HepG2 (cell line): Measurements from ENCODE around the gene THAP10.

ENCODE experiments used
- BHLHE40 ChIP-seq: IDR thresholded peaks from 2 replicates; pipeline ENCODE4 v1.6.1; 2011; ENCODE audit warnings: low read length, improper control_type of control experiment
- HNF4G ChIP-seq, 2 experiments: sonication (generic) in 1 of 2; formaldehyde crosslinking in 1 of 2; IDR thresholded peaks; 2 replicates each; pipeline versions ENCODE4 v1.4.0 to v1.6.1; 2011 to 2020; ENCODE audit warnings: borderline replicate concordance in 2 of 2, low read depth in 2 of 2, mild to moderate bottlenecking in 2 of 2, low read length in 1 of 2, missing genetic modification reagents in 1 of 2, moderate library complexity in 1 of 2
- MYNN ChIP-seq: sonication (generic); formaldehyde crosslinking; IDR thresholded peaks from 2 replicates; pipeline ENCODE4 v1.4.0; 2020; ENCODE audit warnings: mild to moderate bottlenecking, low read depth, missing genetic modification reagents
- NR0B2 ChIP-seq: sonication (generic); formaldehyde crosslinking; IDR thresholded peaks from 2 replicates; pipeline ENCODE4 v1.4.0; 2020; ENCODE audit warnings: mild to moderate bottlenecking, missing genetic modification reagents
- PAX8 ChIP-seq: sonication (generic); formaldehyde crosslinking; IDR thresholded peaks from 2 replicates; pipeline ENCODE4 v1.8.0; 2022; ENCODE audit warnings: mild to moderate bottlenecking, missing genetic modification reagents, borderline replicate concordance
- POLR2AphosphoS5 ChIP-seq: IDR thresholded peaks from 2 replicates; pipeline ENCODE4 v1.6.1; 2012; ENCODE audit warnings: low read depth, low read length
- SMAD1 ChIP-seq: sonication (generic); formaldehyde crosslinking; IDR thresholded peaks from 2 replicates; pipeline ENCODE4 v1.4.0; 2020; ENCODE audit warnings: missing genetic modification reagents, low read depth, mild to moderate bottlenecking, borderline replicate concordance
- USF2 ChIP-seq, 2 experiments: sonication (generic) in 1 of 2; formaldehyde crosslinking in 1 of 2; IDR thresholded peaks; 2 replicates each; pipeline versions ENCODE4 v1.5.1 to v1.6.1; 2011 to 2020; ENCODE audit warnings: borderline replicate concordance in 1 of 2, low read depth in 1 of 2, low read length in 1 of 2, mild to moderate bottlenecking in 1 of 2, missing genetic modification reagents in 1 of 2, moderate library complexity in 1 of 2

GRCh38 chr15:70835841-70836240 is 56.4 kb downstream of the THAP10 start:
- TF ChIP-seq USF2 (IDR thresholded peaks at IDR 0.05; ENCODE audit: low read depth, low read length) (no peak), USF2 (CRISPR knock-in tag; IDR thresholded peaks at IDR 0.05; ENCODE audit: borderline replicate concordance) (no peak), PAX8 (no peak), MYNN (CRISPR knock-in tag) (no peak), HNF4G (IDR thresholded peaks at IDR 0.05; ENCODE audit: borderline replicate concordance, low read depth, low read length) (no peak), HNF4G (CRISPR knock-in tag; IDR thresholded peaks at IDR 0.05; ENCODE audit: borderline replicate concordance, low read depth) (no peak), SMAD1 (no peak), NR0B2 (CRISPR knock-in tag) (no peak), BHLHE40 (no peak), POLR2AphosphoS5 (no peak)
